Sigmoid colon (tissue), 7 donors: Measurements from ENCODE around the gene EIF4A2. TPM values are rescaled to one million over a fixed set of nuclear protein-coding genes. Genes with fewer than 3 reads are reported as not detected.

Experiments used
- DNase-seq: peaks from one replicate; pipeline ENCODE4 v3.0.0-alpha.2; 2019
- H3K27ac ChIP-seq, 4 donors: fragments of 200-600 bp; sonication (generic); one replicate each; pipeline ENCODE4 v1.5.1; 2016 to 2019; ENCODE audit warnings: mild to moderate bottlenecking in 1 of 4
- H3K27me3 ChIP-seq, 3 donors: fragments of 200-600 bp; sonication (generic); one replicate each; pipeline ENCODE4 v1.5.1; 2019; ENCODE audit warnings: mild to moderate bottlenecking in 1 of 3
- H3K36me3 ChIP-seq, 4 donors: fragments of 200-600 bp; sonication (generic); one replicate each; pipeline ENCODE4 v1.5.1; 2016 to 2019
- H3K4me1 ChIP-seq, 4 donors: fragments of 200-600 bp; sonication (generic); one replicate each; pipeline ENCODE4 v1.5.1; 2017 to 2019
- H3K4me3 ChIP-seq, 4 donors: fragments of 200-600 bp; sonication (generic); one replicate each; pipeline ENCODE4 v1.5.1; 2017 to 2019; ENCODE audit warnings: mild to moderate bottlenecking in 2 of 4, moderate library complexity in 1 of 4
- H3K9me3 ChIP-seq, 4 donors: fragments of 200-600 bp in 3 of 4; sonication (generic) in 3 of 4; one replicate each; pipeline versions ENCODE4 v1.5.1 to v1.6.1; 2013 to 2019
- CTCF ChIP-seq, 4 experiments: fragments of 450-650 bp in 3 of 4; fragments of 200-600 bp in 1 of 4; IDR thresholded peaks; one replicate each; pipeline ENCODE4 v1.5.1; 2016 to 2019; ENCODE audit warnings: antibody characterized with exemption in 4 of 4, mild to moderate bottlenecking in 3 of 4, moderate library complexity in 2 of 4
- EP300 ChIP-seq, 4 donors: sonication (generic); formaldehyde crosslinking; IDR thresholded peaks; one replicate each; pipeline ENCODE4 v1.6.1; 2017; ENCODE audit warnings: antibody characterized with exemption in 4 of 4
- POLR2A ChIP-seq, 2 donors: fragments of 450-650 bp; IDR thresholded peaks; one replicate each; pipeline ENCODE4 v1.6.1; 2016; ENCODE audit warnings: antibody characterized with exemption in 2 of 2, mild to moderate bottlenecking in 2 of 2, moderate library complexity in 2 of 2
- POLR2AphosphoS5 ChIP-seq, 4 donors: sonication (generic); formaldehyde crosslinking; IDR thresholded peaks; one replicate each; pipeline ENCODE4 v1.6.1; 2017; ENCODE audit warnings: antibody characterized with exemption in 4 of 4
- WGBS, 2 donors: extraction: QIAGEN DNeasy Blood & Tissue Kit; methylation state at CpG; one replicate each; pipeline ENCODE4 v1.1.7; 2013; 5-methylcytosine and 5-hydroxymethylcytosine counted together
- intact Hi-C: fragments of 100-400 bp; cut with DNase I; formaldehyde crosslinking; loops from one replicate; pipeline ENCODE4 v1.15.1; 2023
- polyA plus RNA-seq, 3 donors: library from polyadenylated mRNA; stranded (reverse); fragments of 200-250 nt; gene quantifications; one replicate each; pipeline ENCODE4 v1.2.3, GENCODE V29; 2013
- total RNA-seq, 4 donors: library from RNA; depleted of rRNA; stranded (reverse); fragments of >200 nt; gene quantifications; one replicate each; pipeline ENCODE4 v1.1.0, GENCODE V29; 2016
- donor health status: healthy with polysubstance abuse.
- donor health status: Bipolar disorder and iron deficiency.
- donor health status: healthy.

Gene EIF4A2
- total and polyA plus RNA-seq, 7 donors, result 305 to 1,010 (median 632) TPM

- DNase-seq, result no peak
- Histone ChIP-seq H3K9me3 (no peaks in the 10 kb centered on the region), H3K27me3 (peaks cover 15 to 33% (median 18%) of the 10 kb centered on the region in 3 donors), H3K36me3 (no peaks in the 10 kb centered on the region), H3K4me1 (peaks cover 0 to 29% (median 13%) of the 10 kb centered on the region in 4 donors), H3K27ac (no peak overlapping the region), H3K4me3 (no peak overlapping the region)
- no peak for TF ChIP-seq CTCF (IDR thresholded peaks at IDR 0.05)
- 67 to 78% methylated on average over 2 of the region's 2 CpGs for WGBS, 2 donors
- intact Hi-C loops, result no loop called here
Measured at GRCh38 chr3:186823386-186823785, 40.0 kb downstream of the EIF4A2 start.

GRCh38 chr3:186824430-186825139 is 41.2 kb downstream of the EIF4A2 start:
- intact Hi-C loops, result loop anchor here (5.0 kb wide), 2 partner anchors 343 to 717 kb away; partner anchors contain the start of gene ETV5
- Histone ChIP-seq H3K9me3 (no peaks in the 10 kb centered on the region), H3K4me3 (no peak overlapping the region), H3K36me3 (no peaks in the 10 kb centered on the region), H3K27me3 (peaks cover 15 to 45% (median 30%) of the 10 kb centered on the region in 3 donors), H3K4me1 (peaks cover 0 to 29% (median 13%) of the 10 kb centered on the region in 4 donors), H3K27ac (no peak overlapping the region)
- no peak for TF ChIP-seq EP300 (IDR thresholded peaks at IDR 0.05)
- no peak for TF ChIP-seq POLR2AphosphoS5 (IDR thresholded peaks at IDR 0.05)
- TF ChIP-seq POLR2A (IDR thresholded peaks at IDR 0.05), result no peak
- no peak for TF ChIP-seq CTCF (IDR thresholded peaks at IDR 0.05)
- DNase-seq, result no peak
- WGBS, 2 donors, result 31 to 39% methylated on average over 18 of the region's 18 CpGs

GRCh38 chr3:186825294-186825821 is 42.0 kb downstream of the EIF4A2 start:
- TF ChIP-seq CTCF (IDR thresholded peaks at IDR 0.05), result no peak
- TF ChIP-seq POLR2AphosphoS5 (IDR thresholded peaks at IDR 0.05), result no peak
- TF ChIP-seq EP300 (IDR thresholded peaks at IDR 0.05), result no peak
- no peak for TF ChIP-seq POLR2A (IDR thresholded peaks at IDR 0.05)
- WGBS, 2 donors, result 9 to 13% methylated on average over 23 of the region's 23 CpGs
- peaks cover 18 to 53% (median 38%) of the 10 kb centered on the region in 3 donors for H3K27me3 ChIP-seq
- H3K27ac ChIP-seq, result no peak overlapping the region
- intact Hi-C loops, result loop anchor here (5.0 kb wide), 2 partner anchors 342 to 718 kb away; partner anchors contain the start of gene ETV5
- H3K4me1 ChIP-seq, result peaks cover 0 to 29% (median 13%) of the 10 kb centered on the region in 4 donors
- H3K36me3 ChIP-seq, result no peaks in the 10 kb centered on the region
- H3K4me3 ChIP-seq, result no peak overlapping the region
- DNase-seq, result no peak
- no peaks in the 10 kb centered on the region for H3K9me3 ChIP-seq

GRCh38 chr3:186825872-186826409 is 42.6 kb downstream of the EIF4A2 start:
- Histone ChIP-seq H3K27ac (no peak overlapping the region), H3K4me3 (no peak overlapping the region), H3K4me1 (peaks cover 0 to 29% (median 13%) of the 10 kb centered on the region in 4 donors), H3K27me3 (peaks cover 18 to 59% (median 40%) of the 10 kb centered on the region in 3 donors), H3K36me3 (no peaks in the 10 kb centered on the region), H3K9me3 (no peaks in the 10 kb centered on the region)
- intact Hi-C loops, result loop anchor here (2.0 to 5.0 kb wide), 3 partner anchors 19 to 719 kb away; partner anchors contain the start of genes ETV5 and RFC4
- no peak for DNase-seq
- TF ChIP-seq POLR2A (IDR thresholded peaks at IDR 0.05), result no peak
- TF ChIP-seq POLR2AphosphoS5 (IDR thresholded peaks at IDR 0.05), result no peak
- no peak for TF ChIP-seq CTCF (IDR thresholded peaks at IDR 0.05)
- TF ChIP-seq EP300 (IDR thresholded peaks at IDR 0.05), result no peak
- 37 to 48% methylated on average over 11 of the region's 11 CpGs for WGBS, 2 donors
